Measurements from ENCODE around the gene BCAR1.
"Not testable (repeated sequence)": the region's sequence is repeated elsewhere in the genome, so short reads cannot be mapped to it uniquely, and the experiment has no call there.

DNA sequence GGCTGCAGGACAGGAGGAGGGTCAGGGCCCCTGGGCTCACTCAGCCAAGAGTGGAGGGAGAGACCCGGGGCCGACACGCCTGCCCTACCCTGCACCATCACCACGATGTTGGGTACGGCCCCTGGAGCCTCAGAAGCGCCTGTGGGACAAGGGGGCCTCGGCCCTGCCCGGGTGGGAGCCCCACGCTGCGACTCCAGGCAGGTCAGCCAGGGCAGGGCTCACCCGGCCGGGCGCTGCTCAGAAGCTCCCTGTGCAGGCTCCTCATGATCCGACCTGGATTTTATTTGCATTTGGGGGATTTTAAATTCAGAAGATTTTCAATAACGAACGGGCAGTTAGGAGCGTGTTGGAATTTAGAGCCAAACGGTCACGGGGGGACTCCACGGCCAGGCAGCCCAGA, 46.5 kb downstream of the BCAR1 start:
- TF ChIP-seq, protein P1, sequence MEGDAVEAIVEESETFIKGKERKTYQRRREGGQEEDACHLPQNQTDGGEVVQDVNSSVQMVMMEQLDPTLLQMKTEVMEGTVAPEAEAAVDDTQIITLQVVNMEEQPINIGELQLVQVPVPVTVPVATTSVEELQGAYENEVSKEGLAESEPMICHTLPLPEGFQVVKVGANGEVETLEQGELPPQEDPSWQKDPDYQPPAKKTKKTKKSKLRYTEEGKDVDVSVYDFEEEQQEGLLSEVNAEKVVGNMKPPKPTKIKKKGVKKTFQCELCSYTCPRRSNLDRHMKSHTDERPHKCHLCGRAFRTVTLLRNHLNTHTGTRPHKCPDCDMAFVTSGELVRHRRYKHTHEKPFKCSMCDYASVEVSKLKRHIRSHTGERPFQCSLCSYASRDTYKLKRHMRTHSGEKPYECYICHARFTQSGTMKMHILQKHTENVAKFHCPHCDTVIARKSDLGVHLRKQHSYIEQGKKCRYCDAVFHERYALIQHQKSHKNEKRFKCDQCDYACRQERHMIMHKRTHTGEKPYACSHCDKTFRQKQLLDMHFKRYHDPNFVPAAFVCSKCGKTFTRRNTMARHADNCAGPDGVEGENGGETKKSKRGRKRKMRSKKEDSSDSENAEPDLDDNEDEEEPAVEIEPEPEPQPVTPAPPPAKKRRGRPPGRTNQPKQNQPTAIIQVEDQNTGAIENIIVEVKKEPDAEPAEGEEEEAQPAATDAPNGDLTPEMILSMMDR (IDR thresholded peaks at IDR 0.05) = not testable (repeated sequence)
- TF ChIP-seq POLR2A, POLR2AphosphoS5, EP300 (IDR thresholded peaks at IDR 0.05): not testable (repeated sequence)
